K562 (cell line): ENCODE results near the gene SARS2. TPM values are rescaled to one million over a fixed set of nuclear protein-coding genes. Genes with fewer than 3 reads are reported as not detected.
A peak's percentile ranks its signal among the peaks of the same experiment; 100 is the strongest.

ENCODE experiments used
- IRF9 ChIP-seq: fragments of 450-650 bp; IDR thresholded peaks from 2 replicates; pipeline ENCODE4 v1.6.1; 2016; ENCODE audit warnings: missing biosample characterization, missing genetic modification characterization
- L3MBTL2 ChIP-seq: fragments of 450-650 bp; IDR thresholded peaks from 2 replicates; pipeline ENCODE4 v1.6.1; 2016; ENCODE audit warnings: mild to moderate bottlenecking, moderate library complexity
- NELFE ChIP-seq: IDR thresholded peaks from 2 replicates; pipeline ENCODE4 v1.6.1; 2011; ENCODE audit warnings: mild to moderate bottlenecking; ENCODE audit not compliant: insufficient read depth, insufficient read length
- PHB ChIP-seq: fragments of 250-450 bp; sonication (Bioruptor Pico); IDR thresholded peaks from 2 replicates; pipeline ENCODE4 v1.5.0; 2021
- POLR2B ChIP-seq: fragments of 450-650 bp; IDR thresholded peaks from 2 replicates; pipeline ENCODE4 v1.6.1; 2018; ENCODE audit warnings: low read depth; ENCODE audit not compliant: partially characterized antibody
- SIN3B ChIP-seq: fragments of 450-650 bp; IDR thresholded peaks from 2 replicates; pipeline ENCODE4 v1.6.1; 2017; ENCODE audit warnings: low read depth, mild to moderate bottlenecking, moderate library complexity
- SMAD1 ChIP-seq: fragments of 150-350 bp; IDR thresholded peaks from 2 replicates; pipeline ENCODE4 v1.6.1; 2014; ENCODE audit warnings: low read length, low read depth; ENCODE audit not compliant: partially characterized antibody
- SMARCA5 ChIP-seq: fragments of 450-650 bp; IDR thresholded peaks from 2 replicates; pipeline ENCODE4 v1.6.1; 2016
- SP2 ChIP-seq: IDR thresholded peaks from 2 replicates; pipeline ENCODE4 v1.6.1; 2011; ENCODE audit warnings: mild to moderate bottlenecking, low read depth, low read length, moderate library complexity; ENCODE audit not compliant: poor library complexity, severe bottlenecking; ENCODE audit errors: extremely low read depth
- SUPT5H ChIP-seq: fragments of 450-650 bp; IDR thresholded peaks from 2 replicates; pipeline ENCODE4 v1.6.1; 2016
- TEAD2 ChIP-seq: fragments of 450-650 bp; IDR thresholded peaks from 2 replicates; pipeline ENCODE4 v1.6.1; 2016; ENCODE audit warnings: missing genetic modification characterization, control low read depth, missing compliant biosample characterization
- ZNF274 ChIP-seq: IDR thresholded peaks from 2 replicates; pipeline ENCODE4 v1.6.1; 2011; ENCODE audit warnings: low read depth, mild to moderate bottlenecking, low read length, moderate library complexity, borderline replicate concordance
- ZNF699 ChIP-seq: fragments of 250-450 bp; sonication (Bioruptor Pico); IDR thresholded peaks from 2 replicates; pipeline ENCODE4 v1.8.0; 2021; ENCODE audit warnings: mild to moderate bottlenecking, moderate library complexity; ENCODE audit not compliant: insufficient replicate concordance
- ZNF780A ChIP-seq: fragments of 250-450 bp; sonication (Bioruptor Pico); IDR thresholded peaks from 2 replicates; pipeline ENCODE4 v1.5.0; 2021; ENCODE audit warnings: mild to moderate bottlenecking
- polyA plus RNA-seq, 8 experiments: library from polyadenylated mRNA; depleted of rRNA in 4 of 8; stranded (reverse) in 5 of 8; unstranded in 3 of 8; fragments of >200 nt; fragmentation: Nextera tagmentation in 2 of 8; fragmentation: Illumina TruSeq in 1 of 8; extraction: Ambion mirVana in 2 of 8; extraction: Trizol in 1 of 8; gene quantifications; 2 replicates each; pipeline versions ENCODE4 v1.2.1 to v1.2.3, GENCODE V29; 2011 to 2014; ENCODE audit warnings: inconsistent platforms in 1 of 8, missing spikeins in 1 of 8
- total RNA-seq, 7 experiments: library from RNA; depleted of rRNA in 6 of 7; stranded (reverse); fragments of >200 nt in 6 of 7; fragmentation: Illumina TruSeq in 2 of 7; extraction: Trizol in 2 of 7; gene quantifications; 2 replicates each; pipeline versions ENCODE4 v1.2.1 to v1.2.3, GENCODE V29; 2011 to 2021; ENCODE audit warnings: low replicate concordance in 1 of 7
- TF ChIP-seq, protein P1 (sequence below): fragments of 450-650 bp; IDR thresholded peaks from 2 replicates; pipeline ENCODE4 v1.6.1; 2016; ENCODE audit warnings: mild to moderate bottlenecking, moderate library complexity

SARS2 gene
- total and polyA plus RNA-seq, 9 of the 15 experiments (the other 6 are each of a cell fraction or from before 2014, with no cell fraction given) = 3.1 to 59.1 (median 31.7) TPM

DNA sequence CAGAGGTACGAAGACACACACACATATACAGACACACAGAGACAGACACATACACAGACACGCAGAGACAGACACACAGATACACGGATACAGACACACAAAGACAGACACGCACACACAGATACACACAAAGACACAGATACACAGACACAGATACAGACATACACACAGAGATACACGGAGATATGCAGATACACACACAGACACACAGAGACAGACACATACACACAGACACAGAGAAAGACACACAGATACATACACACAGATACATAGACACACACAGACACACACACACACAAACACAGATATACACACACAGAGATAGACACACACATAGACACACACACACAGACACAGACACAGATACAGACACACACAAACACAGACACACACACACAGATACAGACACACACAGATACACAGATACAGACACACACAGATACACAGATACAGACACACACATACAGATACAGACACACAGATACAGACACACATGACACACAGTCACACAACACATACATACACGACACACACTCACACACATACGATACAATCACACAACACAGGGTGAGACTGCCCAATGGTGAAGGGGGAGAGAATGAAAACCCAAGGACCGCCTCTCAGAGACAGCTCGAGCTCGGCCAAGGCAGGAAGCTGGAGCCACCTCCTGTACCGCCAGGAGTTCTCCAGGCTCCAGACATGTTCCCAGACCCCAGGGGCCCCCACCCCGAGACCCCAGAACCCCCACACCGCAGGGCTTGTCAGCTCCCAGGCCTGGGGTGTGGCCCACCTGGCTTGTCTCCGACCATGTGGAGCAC is 9.8 kb downstream of the SARS2 start (continued):
- TF ChIP-seq ZNF699 (CRISPR knock-in tag) = no peak
- TF ChIP-seq, protein P1, sequence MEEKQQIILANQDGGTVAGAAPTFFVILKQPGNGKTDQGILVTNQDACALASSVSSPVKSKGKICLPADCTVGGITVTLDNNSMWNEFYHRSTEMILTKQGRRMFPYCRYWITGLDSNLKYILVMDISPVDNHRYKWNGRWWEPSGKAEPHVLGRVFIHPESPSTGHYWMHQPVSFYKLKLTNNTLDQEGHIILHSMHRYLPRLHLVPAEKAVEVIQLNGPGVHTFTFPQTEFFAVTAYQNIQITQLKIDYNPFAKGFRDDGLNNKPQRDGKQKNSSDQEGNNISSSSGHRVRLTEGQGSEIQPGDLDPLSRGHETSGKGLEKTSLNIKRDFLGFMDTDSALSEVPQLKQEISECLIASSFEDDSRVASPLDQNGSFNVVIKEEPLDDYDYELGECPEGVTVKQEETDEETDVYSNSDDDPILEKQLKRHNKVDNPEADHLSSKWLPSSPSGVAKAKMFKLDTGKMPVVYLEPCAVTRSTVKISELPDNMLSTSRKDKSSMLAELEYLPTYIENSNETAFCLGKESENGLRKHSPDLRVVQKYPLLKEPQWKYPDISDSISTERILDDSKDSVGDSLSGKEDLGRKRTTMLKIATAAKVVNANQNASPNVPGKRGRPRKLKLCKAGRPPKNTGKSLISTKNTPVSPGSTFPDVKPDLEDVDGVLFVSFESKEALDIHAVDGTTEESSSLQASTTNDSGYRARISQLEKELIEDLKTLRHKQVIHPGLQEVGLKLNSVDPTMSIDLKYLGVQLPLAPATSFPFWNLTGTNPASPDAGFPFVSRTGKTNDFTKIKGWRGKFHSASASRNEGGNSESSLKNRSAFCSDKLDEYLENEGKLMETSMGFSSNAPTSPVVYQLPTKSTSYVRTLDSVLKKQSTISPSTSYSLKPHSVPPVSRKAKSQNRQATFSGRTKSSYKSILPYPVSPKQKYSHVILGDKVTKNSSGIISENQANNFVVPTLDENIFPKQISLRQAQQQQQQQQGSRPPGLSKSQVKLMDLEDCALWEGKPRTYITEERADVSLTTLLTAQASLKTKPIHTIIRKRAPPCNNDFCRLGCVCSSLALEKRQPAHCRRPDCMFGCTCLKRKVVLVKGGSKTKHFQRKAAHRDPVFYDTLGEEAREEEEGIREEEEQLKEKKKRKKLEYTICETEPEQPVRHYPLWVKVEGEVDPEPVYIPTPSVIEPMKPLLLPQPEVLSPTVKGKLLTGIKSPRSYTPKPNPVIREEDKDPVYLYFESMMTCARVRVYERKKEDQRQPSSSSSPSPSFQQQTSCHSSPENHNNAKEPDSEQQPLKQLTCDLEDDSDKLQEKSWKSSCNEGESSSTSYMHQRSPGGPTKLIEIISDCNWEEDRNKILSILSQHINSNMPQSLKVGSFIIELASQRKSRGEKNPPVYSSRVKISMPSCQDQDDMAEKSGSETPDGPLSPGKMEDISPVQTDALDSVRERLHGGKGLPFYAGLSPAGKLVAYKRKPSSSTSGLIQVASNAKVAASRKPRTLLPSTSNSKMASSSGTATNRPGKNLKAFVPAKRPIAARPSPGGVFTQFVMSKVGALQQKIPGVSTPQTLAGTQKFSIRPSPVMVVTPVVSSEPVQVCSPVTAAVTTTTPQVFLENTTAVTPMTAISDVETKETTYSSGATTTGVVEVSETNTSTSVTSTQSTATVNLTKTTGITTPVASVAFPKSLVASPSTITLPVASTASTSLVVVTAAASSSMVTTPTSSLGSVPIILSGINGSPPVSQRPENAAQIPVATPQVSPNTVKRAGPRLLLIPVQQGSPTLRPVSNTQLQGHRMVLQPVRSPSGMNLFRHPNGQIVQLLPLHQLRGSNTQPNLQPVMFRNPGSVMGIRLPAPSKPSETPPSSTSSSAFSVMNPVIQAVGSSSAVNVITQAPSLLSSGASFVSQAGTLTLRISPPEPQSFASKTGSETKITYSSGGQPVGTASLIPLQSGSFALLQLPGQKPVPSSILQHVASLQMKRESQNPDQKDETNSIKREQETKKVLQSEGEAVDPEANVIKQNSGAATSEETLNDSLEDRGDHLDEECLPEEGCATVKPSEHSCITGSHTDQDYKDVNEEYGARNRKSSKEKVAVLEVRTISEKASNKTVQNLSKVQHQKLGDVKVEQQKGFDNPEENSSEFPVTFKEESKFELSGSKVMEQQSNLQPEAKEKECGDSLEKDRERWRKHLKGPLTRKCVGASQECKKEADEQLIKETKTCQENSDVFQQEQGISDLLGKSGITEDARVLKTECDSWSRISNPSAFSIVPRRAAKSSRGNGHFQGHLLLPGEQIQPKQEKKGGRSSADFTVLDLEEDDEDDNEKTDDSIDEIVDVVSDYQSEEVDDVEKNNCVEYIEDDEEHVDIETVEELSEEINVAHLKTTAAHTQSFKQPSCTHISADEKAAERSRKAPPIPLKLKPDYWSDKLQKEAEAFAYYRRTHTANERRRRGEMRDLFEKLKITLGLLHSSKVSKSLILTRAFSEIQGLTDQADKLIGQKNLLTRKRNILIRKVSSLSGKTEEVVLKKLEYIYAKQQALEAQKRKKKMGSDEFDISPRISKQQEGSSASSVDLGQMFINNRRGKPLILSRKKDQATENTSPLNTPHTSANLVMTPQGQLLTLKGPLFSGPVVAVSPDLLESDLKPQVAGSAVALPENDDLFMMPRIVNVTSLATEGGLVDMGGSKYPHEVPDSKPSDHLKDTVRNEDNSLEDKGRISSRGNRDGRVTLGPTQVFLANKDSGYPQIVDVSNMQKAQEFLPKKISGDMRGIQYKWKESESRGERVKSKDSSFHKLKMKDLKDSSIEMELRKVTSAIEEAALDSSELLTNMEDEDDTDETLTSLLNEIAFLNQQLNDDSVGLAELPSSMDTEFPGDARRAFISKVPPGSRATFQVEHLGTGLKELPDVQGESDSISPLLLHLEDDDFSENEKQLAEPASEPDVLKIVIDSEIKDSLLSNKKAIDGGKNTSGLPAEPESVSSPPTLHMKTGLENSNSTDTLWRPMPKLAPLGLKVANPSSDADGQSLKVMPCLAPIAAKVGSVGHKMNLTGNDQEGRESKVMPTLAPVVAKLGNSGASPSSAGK = no peak
- TF ChIP-seq SMARCA5 = peak; percentile 19; the same call in 1 of the 2 replicates
- TF ChIP-seq PHB (CRISPR knock-in tag) = no peak
- TF ChIP-seq IRF9 (tag) = no peak
- no peak for TF ChIP-seq NELFE
- TF ChIP-seq SP2 = no peak
- TF ChIP-seq SIN3B = no peak
- peak; percentile 48 for TF ChIP-seq POLR2B
- no peak for TF ChIP-seq L3MBTL2
- no peak for TF ChIP-seq ZNF780A (CRISPR knock-in tag)
- TF ChIP-seq SMAD1 = no peak
- peak; percentile 52; the same call in 1 of the 2 replicates for TF ChIP-seq SUPT5H
- no peak for TF ChIP-seq ZNF274
- TF ChIP-seq TEAD2 (tag) = no peak
